Gastrocnemius medialis (tissue), 4 donors: ENCODE data around the gene UBN2.

ENCODE experiments used
- CTCF ChIP-seq, 5 experiments: fragments of 450-650 bp in 3 of 5; fragments of 200-600 bp in 2 of 5; sonication (generic) in 2 of 5; IDR thresholded peaks in 4 of 5; conservative IDR thresholded peaks in 1 of 5; 1 replicate in 4 of 5; 2 replicates in 1 of 5; pipeline ENCODE4 v1.5.1; 2016 to 2019; ENCODE audit warnings: antibody characterized with exemption in 5 of 5, mild to moderate bottlenecking in 3 of 5, moderate library complexity in 3 of 5
- POLR2A ChIP-seq, 2 donors: fragments of 450-650 bp; IDR thresholded peaks; one replicate each; pipeline ENCODE4 v1.6.1; 2017; ENCODE audit warnings: antibody characterized with exemption in 2 of 2, mild to moderate bottlenecking in 2 of 2, moderate library complexity in 2 of 2

DNA sequence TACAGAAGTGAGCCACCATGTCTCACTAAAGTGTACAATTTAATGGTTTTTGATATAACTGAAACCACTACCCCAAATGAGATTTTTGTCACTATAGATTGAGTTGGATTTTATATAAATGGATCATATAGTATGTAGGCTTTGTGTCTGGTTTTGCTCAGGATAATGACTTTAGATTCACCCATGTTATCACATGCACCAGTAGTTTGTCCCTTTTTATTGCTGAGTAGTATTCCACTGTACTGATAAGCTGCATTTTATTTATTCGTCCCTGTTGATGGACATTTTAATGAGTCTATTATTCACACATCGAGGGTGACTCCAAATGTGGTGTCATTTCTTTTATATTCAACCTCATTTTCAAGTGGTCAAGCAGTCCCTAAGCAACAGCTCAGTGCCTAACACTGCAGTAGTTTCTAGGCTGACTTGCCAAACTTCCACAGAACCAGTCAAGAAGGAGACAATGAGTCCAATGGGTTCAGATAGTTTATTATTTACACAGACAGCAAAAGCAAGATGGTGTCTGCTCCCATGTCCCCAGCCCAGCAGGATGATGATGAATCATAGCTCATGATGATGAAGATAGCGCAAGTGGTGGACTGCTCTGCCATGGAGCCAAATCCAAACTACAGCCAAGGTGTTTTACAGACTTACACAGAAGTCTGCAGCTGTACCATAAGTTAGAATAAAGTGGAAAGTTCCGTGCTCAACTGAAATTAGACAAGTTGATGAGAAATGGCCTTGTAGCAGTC is 103.5 kb downstream of the UBN2 start:
- TF ChIP-seq CTCF (IDR thresholded peaks at IDR 0.05 in 4 of 5, conservative IDR thresholded peaks at IDR 0.05 in 1 of 5), result no peak
- TF ChIP-seq POLR2A (IDR thresholded peaks at IDR 0.05), result no peak
